Ecto neural progenitor cell (in vitro differentiated cells): ENCODE measurements around the gene PLPP7.

Experiments
- DNase-seq: peaks from one replicate; pipeline ENCODE4 v3.0.0-alpha.2; 2018; ENCODE audit warnings: low spot score

The PLPP7 gene

GRCh38 chr9:131303381-131304321 is 14.1 kb downstream of the PLPP7 start:
- no peak for DNase-seq

DNA sequence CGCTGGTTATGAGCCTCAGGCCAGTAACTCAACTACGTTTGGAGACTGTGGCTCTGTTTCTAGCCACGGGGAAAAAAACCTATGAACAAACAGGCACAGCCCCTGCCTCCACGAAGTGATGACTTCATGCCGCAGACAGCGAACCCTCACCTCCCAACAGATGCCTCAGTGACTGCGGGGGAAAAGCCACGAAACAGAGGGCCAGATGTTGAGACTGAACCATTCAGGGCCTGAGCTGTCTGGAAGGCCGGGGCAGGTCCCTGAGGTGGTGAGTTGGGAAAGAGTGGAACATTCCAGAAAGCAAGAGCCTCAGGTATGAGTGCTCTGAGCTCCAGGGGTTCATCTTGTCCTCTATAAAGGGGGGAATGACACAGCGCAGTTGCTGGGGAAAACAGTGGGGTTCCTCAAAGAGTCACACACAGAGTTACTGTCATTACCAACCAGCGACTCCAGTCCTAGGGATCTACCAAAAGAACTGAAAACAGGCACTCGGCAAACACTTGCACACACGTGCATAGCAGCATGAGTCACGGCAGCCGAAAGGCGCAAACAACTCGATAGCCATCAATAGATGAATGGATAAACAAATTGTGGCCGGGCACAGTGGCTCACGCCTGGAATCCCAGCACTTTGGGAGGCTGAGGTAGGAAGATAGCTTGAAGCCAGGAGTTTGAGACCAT is 15.3 kb downstream of the PLPP7 start:
- DNase-seq = no peak

- no peak for DNase-seq
Measured at GRCh38 chr9:131306397-131307004, 17.0 kb downstream of the PLPP7 start.

DNA sequence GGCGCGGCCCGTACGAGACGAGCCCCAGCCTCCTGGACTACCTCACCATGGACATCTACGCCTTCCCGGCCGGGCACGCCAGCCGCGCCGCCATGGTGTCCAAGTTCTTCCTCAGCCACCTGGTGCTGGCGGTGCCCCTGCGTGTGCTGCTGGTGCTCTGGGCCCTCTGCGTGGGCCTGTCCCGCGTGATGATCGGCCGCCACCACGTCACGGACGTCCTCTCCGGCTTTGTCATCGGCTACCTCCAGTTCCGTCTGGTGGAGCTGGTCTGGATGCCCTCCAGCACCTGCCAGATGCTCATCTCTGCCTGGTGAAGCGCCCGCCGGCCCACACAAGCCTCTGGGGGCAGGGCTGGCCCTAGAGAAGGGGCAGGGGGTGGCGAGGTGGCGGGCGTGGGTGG is 18.5 kb downstream of the PLPP7 start:
- no peak for DNase-seq

DNA sequence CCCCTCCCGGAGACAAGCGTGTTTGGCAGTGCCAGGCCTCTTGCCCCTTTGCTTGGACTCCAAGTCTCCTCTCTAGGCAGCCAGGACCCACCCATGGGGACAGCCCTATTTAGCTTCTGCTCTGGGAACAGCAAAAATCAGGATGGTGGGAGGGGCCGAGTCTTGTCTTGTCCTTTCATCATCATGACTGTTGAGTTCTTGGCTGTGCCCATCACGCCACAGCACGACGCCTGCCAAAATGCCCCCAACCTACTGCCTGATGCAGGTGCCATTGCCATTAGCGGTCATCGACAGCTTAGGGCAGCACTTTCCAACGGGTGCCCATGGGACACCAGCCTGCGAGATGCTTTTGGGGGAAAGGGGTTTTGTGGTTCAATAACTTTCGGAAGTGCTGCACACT is 18.9 kb downstream of the PLPP7 start:
- DNase-seq = no peak

GRCh38 chr9:131308906-131309529 is 19.5 kb downstream of the PLPP7 start:
- DNase-seq = no peak

DNA sequence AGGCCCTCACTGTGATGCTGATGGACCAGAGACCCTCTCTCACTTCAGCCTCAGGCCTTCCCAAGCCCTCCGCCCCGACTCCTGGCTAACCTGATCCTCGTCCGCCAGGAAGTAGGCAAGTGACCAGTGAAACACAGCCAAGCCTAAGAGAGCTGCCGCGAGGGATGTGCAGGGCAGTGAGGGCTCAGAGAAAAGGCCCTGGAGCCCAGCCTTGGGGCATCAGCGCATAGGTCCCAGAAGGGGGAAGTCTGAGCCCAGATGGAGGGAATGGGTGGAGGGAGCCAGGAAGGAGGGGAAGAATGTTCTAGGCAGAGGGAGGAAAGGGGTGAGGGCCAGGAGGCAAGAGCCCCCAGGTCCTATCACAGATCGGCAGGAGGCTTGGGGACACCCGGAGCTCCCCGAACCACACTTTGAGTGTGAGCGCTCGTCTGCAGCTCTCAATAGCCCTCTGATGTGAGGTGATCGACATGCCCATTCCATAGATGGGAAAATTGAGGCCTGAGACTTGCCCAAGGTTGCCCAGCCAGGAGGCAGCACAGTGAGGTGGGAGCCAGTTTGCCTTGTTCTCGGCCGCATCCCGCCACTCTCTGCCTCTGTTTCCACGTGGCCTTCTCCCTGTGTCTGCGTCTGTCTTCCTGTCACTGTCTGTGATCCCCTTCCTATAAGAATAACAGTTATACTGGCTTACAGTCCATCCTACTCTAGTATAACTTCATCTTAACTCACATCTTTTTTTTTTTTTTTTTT is 20.2 kb downstream of the PLPP7 start:
- no peak for DNase-seq

- no peak for DNase-seq
Measured at GRCh38 chr9:131310833-131311554, 21.5 kb downstream of the PLPP7 start.

DNA sequence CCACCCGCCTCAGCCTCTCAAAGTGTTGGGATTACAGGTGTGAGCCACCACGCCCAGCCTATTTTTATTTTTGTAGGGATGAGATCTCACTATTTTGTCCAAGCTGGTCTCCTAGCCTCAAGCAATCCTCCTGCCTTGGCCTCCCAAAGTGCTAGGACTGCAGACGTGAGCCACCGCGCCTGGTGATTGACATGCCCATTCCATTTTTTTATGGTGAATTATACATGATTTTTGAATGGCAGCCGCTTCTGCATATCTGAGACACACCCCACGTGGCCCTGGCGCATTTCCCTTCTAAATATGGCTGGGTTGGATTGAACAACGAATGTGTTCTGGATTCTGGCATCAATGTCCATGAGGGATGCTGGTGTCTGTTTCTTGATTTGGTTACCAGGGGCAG is 22.7 kb downstream of the PLPP7 start:
- no peak for DNase-seq

GRCh38 chr9:131312822-131313770 is 23.6 kb downstream of the PLPP7 start:
- no peak for DNase-seq

- DNase-seq = no peak
Measured at GRCh38 chr9:131318231-131319085, 28.9 kb downstream of the PLPP7 start.

- DNase-seq = no peak
Measured at GRCh38 chr9:131319486-131319885, 30.0 kb downstream of the PLPP7 start.

- no peak for DNase-seq
Measured at GRCh38 chr9:131320031-131320685, 30.6 kb downstream of the PLPP7 start.

DNA sequence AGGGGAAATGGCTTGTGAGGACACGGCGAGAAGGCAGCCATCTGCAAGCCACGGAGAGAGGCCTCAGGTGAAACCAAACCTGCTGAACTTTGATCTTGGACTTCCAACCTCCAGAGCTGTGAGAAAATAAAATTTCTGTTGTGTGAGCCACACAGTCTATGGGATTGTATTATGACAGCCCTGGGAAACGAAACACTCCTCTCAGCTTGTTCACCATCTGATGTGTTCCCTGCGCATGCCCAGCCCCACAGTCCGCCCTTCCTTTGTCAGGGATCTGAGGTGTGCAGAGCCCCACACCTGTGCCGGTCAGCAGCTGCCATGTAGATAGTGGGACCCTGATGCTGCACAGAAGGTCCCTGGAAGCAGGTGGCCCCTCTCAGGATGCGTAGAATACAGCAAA is 34.1 kb downstream of the PLPP7 start:
- DNase-seq = no peak

GRCh38 chr9:131324736-131325679 is 35.5 kb downstream of the PLPP7 start:
- no peak for DNase-seq

- DNase-seq = no peak
Measured at GRCh38 chr9:131329241-131329641, 39.7 kb downstream of the PLPP7 start.
